Activated T-helper 1 cell treated with anti-CD3 and anti-CD28 coated beads, Interleukin-12 subunit alpha, Interleukin-12 subunit beta, Interleukin-2, Interleukin-4 antibody, amounts not matched to agents 30 ng/mL and 10 ng/mL and 1 ng/mL, durations not matched to agents 14 hours and 24 hours and 36 hours (primary cell): ENCODE measurements around the gene KIF7. TPM values are rescaled to one million over a fixed set of nuclear protein-coding genes. Genes with fewer than 3 reads are reported as not detected.
"Not testable (repeated sequence)": the region's sequence is repeated elsewhere in the genome, so short reads cannot be mapped to it uniquely, and the experiment has no call there.

Experiments used
- DNase-seq: peaks from one replicate; pipeline ENCODE4 v3.0.0; 2021; ENCODE audit warnings: low spot score
- H3K27ac Mint-ChIP-seq: one replicate; pipeline ENCODE4 v1.8.0; 2021; ENCODE audit warnings: mild to moderate bottlenecking, mixed read lengths
- H3K27me3 Mint-ChIP-seq: one replicate; pipeline ENCODE4 v1.8.0; 2022; ENCODE audit warnings: mild to moderate bottlenecking, moderate library complexity, mixed read lengths; ENCODE audit not compliant: insufficient read depth
- H3K36me3 Mint-ChIP-seq: one replicate; pipeline ENCODE4 v1.8.0; 2021; ENCODE audit warnings: low read depth, mixed read lengths
- H3K4me1 Mint-ChIP-seq: one replicate; pipeline ENCODE4 v1.8.0; 2021; ENCODE audit warnings: low read depth, mixed read lengths
- H3K4me3 Mint-ChIP-seq: one replicate; pipeline ENCODE4 v1.8.0; 2021; ENCODE audit warnings: mild to moderate bottlenecking, moderate library complexity, mixed read lengths
- H3K9me3 Mint-ChIP-seq: one replicate; pipeline ENCODE4 v1.8.0; 2021; ENCODE audit warnings: mixed read lengths
- intact Hi-C: fragments of 100-400 bp; cut with micrococcal nuclease; formaldehyde crosslinking; loops from one replicate; pipeline ENCODE4 v1.15.1; 2024
- total RNA-seq: library from RNA; stranded (reverse); gene quantifications from 2 replicates; pipeline ENCODE4 v1.2.3, GENCODE V29; 2022

The KIF7 gene
- total RNA-seq, 1 donor from 2014 or later, result 2.4 TPM

- DNase-seq, result no peak
- peaks cover 57% of the 10 kb centered on the region for H3K36me3 Mint-ChIP-seq
- H3K27me3 Mint-ChIP-seq, result no peaks in the 10 kb centered on the region
- H3K27ac Mint-ChIP-seq, result no peak overlapping the region
- H3K9me3 Mint-ChIP-seq, result peaks cover 25% of the 10 kb centered on the region
- H3K4me3 Mint-ChIP-seq, result no peak overlapping the region
- intact Hi-C loops, result no loop called here
- peaks cover 9% of the 10 kb centered on the region for H3K4me1 Mint-ChIP-seq
Measured at GRCh38 chr15:89615135-89615534, 40.1 kb downstream of the KIF7 start.

GRCh38 chr15:89614164-89614563, 41.1 kb downstream of the KIF7 start:
- peaks cover 25% of the 10 kb centered on the region for H3K9me3 Mint-ChIP-seq
- H3K27me3 Mint-ChIP-seq, result no peaks in the 10 kb centered on the region
- DNase-seq, result no peak
- H3K27ac Mint-ChIP-seq, result no peak overlapping the region
- peaks cover 62% of the 10 kb centered on the region for H3K36me3 Mint-ChIP-seq
- peaks cover 16% of the 10 kb centered on the region for H3K4me1 Mint-ChIP-seq
- H3K4me3 Mint-ChIP-seq, result no peak overlapping the region
- intact Hi-C loops, result no loop called here

DNA sequence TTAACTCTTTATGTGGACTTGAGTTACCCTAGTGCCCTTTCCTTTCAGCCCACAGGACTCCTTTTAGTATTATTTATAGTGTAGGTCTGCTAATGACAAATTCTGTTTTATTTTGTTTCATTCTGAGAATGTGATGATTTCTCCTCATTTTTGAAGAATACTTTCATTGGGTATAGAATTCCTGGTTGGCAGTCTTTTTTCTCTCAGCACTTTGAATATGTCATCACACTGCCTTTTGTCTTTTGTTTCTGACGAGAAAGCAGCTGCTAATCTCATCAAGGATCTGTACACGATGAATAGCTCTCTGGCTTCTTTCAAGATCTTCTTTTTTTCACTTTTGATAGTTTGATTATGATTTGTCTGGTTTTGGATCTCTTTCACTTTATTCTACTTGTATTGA, 42.2 kb downstream of the KIF7 start:
- Mint-ChIP-seq H3K27ac (no peak overlapping the region), H3K4me1 (peaks cover 16% of the 10 kb centered on the region), H3K27me3 (no peaks in the 10 kb centered on the region), H3K9me3 (peaks cover 25% of the 10 kb centered on the region), H3K4me3 (no peak overlapping the region), H3K36me3 (peaks cover 62% of the 10 kb centered on the region)
- no peak for DNase-seq
- intact Hi-C loops, result no loop called here

DNA sequence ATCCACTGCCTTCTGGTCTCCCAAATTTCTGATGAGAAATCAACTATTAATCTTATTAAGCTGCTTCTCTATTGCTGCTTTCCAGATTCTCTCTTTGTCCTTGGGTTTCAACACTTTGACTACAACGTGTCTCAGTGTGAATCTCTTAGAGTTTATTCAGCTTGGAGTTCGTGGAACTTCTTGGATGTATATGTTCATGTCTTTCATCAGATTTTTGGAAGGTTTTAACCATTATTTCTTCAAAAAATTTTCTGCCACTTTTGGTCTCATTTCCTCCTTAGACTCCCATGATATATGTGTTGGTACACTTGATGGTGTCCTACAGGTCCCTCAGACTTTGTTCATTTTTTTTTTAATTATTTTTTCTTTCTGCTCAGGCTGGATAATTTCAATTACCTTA, 44.0 kb downstream of the KIF7 start:
- Mint-ChIP-seq H3K4me1 (peaks cover 16% of the 10 kb centered on the region), H3K4me3 (no peak overlapping the region), H3K36me3 (peaks cover 69% of the 10 kb centered on the region), H3K9me3 (peaks cover 25% of the 10 kb centered on the region), H3K27ac (no peak overlapping the region), H3K27me3 (no peaks in the 10 kb centered on the region)
- intact Hi-C loops, result no loop called here
- no peak for DNase-seq

- peaks cover 30% of the 10 kb centered on the region for H3K36me3 Mint-ChIP-seq
Measured at GRCh38 chr15:89599021-89599420, 56.2 kb downstream of the KIF7 start.

GRCh38 chr15:89593018-89593417, 62.2 kb downstream of the KIF7 start:
- Mint-ChIP-seq H3K27me3 (no peaks in the 10 kb centered on the region), H3K27ac (no peak overlapping the region), H3K36me3 (peaks cover 18% of the 10 kb centered on the region), H3K4me3 (no peak overlapping the region), H3K4me1 (no peaks in the 10 kb centered on the region), H3K9me3 (no peaks in the 10 kb centered on the region)
- no peak for DNase-seq
- intact Hi-C loops, result no loop called here

More at GRCh38 chr15:89599021-89599420, 56.2 kb downstream of the KIF7 start:
- Mint-ChIP-seq H3K27me3 (no peaks in the 10 kb centered on the region), H3K4me1 (no peaks in the 10 kb centered on the region), H3K4me3 (no peak overlapping the region), H3K9me3 (no peaks in the 10 kb centered on the region), H3K27ac (no peak overlapping the region)
- intact Hi-C loops, result no loop called here
- no peak for DNase-seq

GRCh38 chr15:89591834-89592233, 63.4 kb downstream of the KIF7 start:
- Mint-ChIP-seq H3K4me1 (no peaks in the 10 kb centered on the region), H3K27ac (no peak overlapping the region)
- intact Hi-C loops, result no loop called here

DNA sequence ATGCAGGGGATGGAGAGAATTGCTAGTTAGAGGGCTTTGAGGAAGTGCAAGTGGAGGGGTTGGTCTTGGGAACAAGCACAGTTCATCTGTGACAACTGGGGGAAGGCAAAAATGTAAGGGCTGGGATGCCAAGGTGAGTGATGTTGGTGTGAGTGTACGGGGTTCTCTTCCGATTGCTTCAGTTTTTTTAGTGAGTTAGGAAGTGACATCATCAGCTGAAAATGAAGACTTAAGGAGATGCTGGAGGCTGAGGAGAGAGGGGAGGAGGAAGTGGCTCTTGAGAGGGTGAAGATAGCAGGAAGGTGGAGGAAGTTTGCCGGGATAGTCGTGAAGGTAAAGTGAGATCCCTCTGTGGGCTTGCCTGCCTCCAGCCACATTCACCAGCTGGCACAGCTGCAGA, 67.3 kb downstream of the KIF7 start:
- peaks cover 3% of the 10 kb centered on the region for H3K36me3 Mint-ChIP-seq
- H3K4me1 Mint-ChIP-seq, result no peaks in the 10 kb centered on the region
- DNase-seq, result no peak
- no peaks in the 10 kb centered on the region for H3K9me3 Mint-ChIP-seq
- H3K27me3 Mint-ChIP-seq, result no peaks in the 10 kb centered on the region
- H3K4me3 Mint-ChIP-seq, result no peak overlapping the region
- no peak overlapping the region for H3K27ac Mint-ChIP-seq
- intact Hi-C loops, result no loop called here

More at GRCh38 chr15:89591834-89592233, 63.4 kb downstream of the KIF7 start:
- Mint-ChIP-seq H3K9me3 (no peaks in the 10 kb centered on the region), H3K36me3 (peaks cover 13% of the 10 kb centered on the region), H3K4me3 (no peak overlapping the region), H3K27me3 (no peaks in the 10 kb centered on the region)
- DNase-seq, result no peak

DNA sequence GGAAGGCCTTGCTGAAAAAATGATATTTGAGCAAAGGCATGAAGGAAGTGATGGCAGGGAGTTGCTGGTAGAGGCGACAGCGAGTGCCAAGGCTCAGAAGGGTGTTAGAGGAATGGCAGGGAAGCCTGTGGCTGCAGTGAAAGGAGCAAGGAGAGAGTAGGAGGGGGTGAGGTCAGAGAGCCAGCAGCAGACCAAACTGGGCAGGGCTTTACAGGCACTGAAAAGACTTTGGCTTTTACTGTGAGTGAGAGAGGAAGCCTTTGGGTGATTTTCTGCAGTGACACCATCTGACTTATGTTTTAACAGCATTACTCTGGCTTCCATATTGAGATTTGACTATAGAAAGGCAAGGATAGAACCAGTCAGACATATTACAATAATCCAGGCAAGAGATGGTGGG, 68.6 kb downstream of the KIF7 start:
- DNase-seq, result no peak
- intact Hi-C loops, result no loop called here
- H3K27me3 Mint-ChIP-seq, result no peaks in the 10 kb centered on the region
- H3K4me3 Mint-ChIP-seq, result no peak overlapping the region
- peaks cover 2% of the 10 kb centered on the region for H3K36me3 Mint-ChIP-seq
- H3K9me3 Mint-ChIP-seq, result no peaks in the 10 kb centered on the region
- H3K4me1 Mint-ChIP-seq, result peaks cover 2% of the 10 kb centered on the region
- H3K27ac Mint-ChIP-seq, result no peak overlapping the region

DNA sequence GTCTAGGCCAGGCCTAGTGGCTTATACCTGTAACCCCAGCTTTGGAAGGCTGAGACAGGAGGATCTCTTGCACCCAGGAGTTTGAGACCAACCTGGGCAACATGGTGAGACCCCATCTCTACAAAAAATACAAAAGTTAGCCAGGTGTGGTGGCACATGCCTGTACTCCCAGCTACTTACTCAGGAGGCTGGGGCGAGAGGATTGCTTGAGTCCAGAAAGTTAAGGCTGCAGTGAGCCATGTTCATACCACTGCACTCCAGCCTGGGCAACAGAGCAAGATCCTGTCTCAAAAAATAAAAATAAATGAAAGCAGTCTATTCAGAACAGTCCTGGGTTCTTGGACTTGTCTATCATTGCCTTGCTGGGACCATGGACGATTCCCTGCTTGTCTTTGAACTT, 74.5 kb downstream of the KIF7 start:
- H3K27me3 Mint-ChIP-seq, H3K4me3 Mint-ChIP-seq, H3K9me3 Mint-ChIP-seq, intact Hi-C loops, H3K27ac Mint-ChIP-seq, DNase-seq: not testable (repeated sequence)
- H3K4me1 Mint-ChIP-seq, result peaks cover 38% of the 10 kb centered on the region
- H3K36me3 Mint-ChIP-seq, result peaks cover 14% of the 10 kb centered on the region

DNA sequence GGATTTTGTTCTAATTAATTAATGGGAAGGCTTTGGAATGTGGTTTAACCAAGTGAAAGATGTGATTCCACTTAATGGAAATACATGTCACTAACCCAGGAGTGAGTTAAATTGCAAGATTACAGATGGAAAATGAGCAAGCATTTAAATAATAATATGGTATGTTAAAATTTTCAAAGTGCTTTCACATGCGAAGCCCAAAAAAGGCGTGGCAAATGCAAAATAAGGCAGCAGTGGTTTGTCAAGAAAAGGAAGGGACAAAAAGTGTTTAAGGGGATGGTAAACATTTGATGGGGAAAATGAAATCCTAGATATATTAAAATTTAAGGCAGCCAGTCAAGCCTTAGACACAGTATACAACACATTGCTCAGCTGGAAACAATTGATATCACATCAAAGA, 77.1 kb downstream of the KIF7 start:
- no peak for DNase-seq
- Mint-ChIP-seq H3K36me3 (peaks cover 14% of the 10 kb centered on the region), H3K9me3 (no peaks in the 10 kb centered on the region), H3K4me1 (peaks cover 38% of the 10 kb centered on the region), H3K4me3 (peak overlapping the region; percentile 49), H3K27ac (no peak overlapping the region), H3K27me3 (peaks cover 2% of the 10 kb centered on the region)
- intact Hi-C loops, result loop anchor here (5.0 kb wide), 2 partner anchors 114 to 314 kb away; partner anchors contain the start of genes AP3S2, PEX11A and WDR93

Other genes starting within 250 kb of the KIF7 start
- not detected in 2 replicates for gene RHCG, start 158.9 kb downstream of the KIF7 start, total RNA-seq
- gene TICRR, start 80.0 kb downstream of the KIF7 start, total RNA-seq, result 17.6 and 19.2 TPM in 2 replicates
- gene PLIN1, start 23.9 kb upstream of the KIF7 start, total RNA-seq, result not detected in 2 replicates
- 0.66 and 1.0 TPM in 2 replicates for gene PEX11A, start 35.3 kb upstream of the KIF7 start, total RNA-seq
- gene WDR93, start 35.3 kb upstream of the KIF7 start, total RNA-seq, result not detected in 2 replicates
- gene MESP1, start 95.8 kb upstream of the KIF7 start, total RNA-seq, result 4.6 and 6.6 TPM in 2 replicates
- gene MESP2, start 120.9 kb upstream of the KIF7 start, total RNA-seq, result 0.10 TPM in 1 of 2 replicates, not detected in the other
- gene ANPEP, start 159.4 kb upstream of the KIF7 start, total RNA-seq, result 0.44 and 0.67 TPM in 2 replicates
- 21.4 and 24.7 TPM in 2 replicates for gene AP3S2, start 238.5 kb upstream of the KIF7 start, total RNA-seq